Measurements from ENCODE around the gene SLC18B1. TPM values are rescaled to one million over a fixed set of nuclear protein-coding genes. Genes with fewer than 3 reads are reported as not detected.
A peak's percentile ranks its signal among the peaks of the same experiment; 100 is the strongest.

SLC18B1 gene
- total and polyA plus RNA-seq, 10 of the 15 experiments (the other 5 are each of a cell fraction or from before 2014, with no cell fraction given), result 3.5 to 11.8 (median 7.1) TPM

- Histone ChIP-seq H2AFZ (ENCODE audit: control insufficient read depth, low read depth, low read length) (peak overlapping the region; percentile 52), H3K9me3 (replicated peaks; ENCODE audit: control insufficient read depth, insufficient read depth, low read length) (no peaks in the 10 kb centered on the region), H3K27ac (ENCODE audit: control insufficient read depth, insufficient read depth) (peak overlapping the region; percentile 35), H3K36me3 (ENCODE audit: control insufficient read depth in 2 of 2, insufficient read depth in 2 of 2, low read length in 1 of 2) (no peaks in the 10 kb centered on the region), H4K20me1 (ENCODE audit: control insufficient read depth, insufficient read depth) (no peaks in the 10 kb centered on the region), H3K9ac (ENCODE audit: control insufficient read depth, insufficient read depth, low read length) (peak overlapping the region; percentile 39), H3K4me3 (peak overlapping the region; percentile 77), H3K4me2 (ENCODE audit: control insufficient read depth, insufficient read depth) (peak overlapping the region; percentile 79), H3K4me1 (ENCODE audit: control insufficient read depth, insufficient read depth, low read length) (peaks cover 27% of the 10 kb centered on the region), H3K79me2 (ENCODE audit: control insufficient read depth, insufficient read depth, low read length) (peaks cover 5% of the 10 kb centered on the region), H3K27me3 (replicated peaks in 1 of 2; ENCODE audit: control insufficient read depth in 2 of 2, insufficient read depth in 2 of 2, low read length in 1 of 2) (no peaks in the 10 kb centered on the region)
- RAD21 ChIA-PET (ENCODE audit: unreplicated experiment), result interaction anchor here (0.7 to 5.0 kb wide), 12 partner anchors 12 to 483 kb away, joined by 3 to 25 read pairs (median 3); partner anchors contain the start of genes SLC18B1 and STX7
- WGBS (ENCODE audit: insufficient coverage, insufficient replicate concordance, low lambda C conversion rate, missing lambda C conversion rate), result 3% methylated on average over 2 of the region's 2 CpGs
- DNase-seq (ENCODE audit: low read depth, low spot score) (peak; percentile 32), ATAC-seq (peak; percentile 94), FAIRE-seq (peak; percentile 68)
- BruUV-seq (replicated peaks), result no TSS peak
- in situ Hi-C loops (cut with MboI), result no loop called here
- SMC1A ChIA-PET (ENCODE audit: uncharacterized antibody, unreplicated experiment), result interaction anchor here (0.8 to 8.3 kb wide), 12 partner anchors 12 to 483 kb away, joined by 3 to 100 read pairs (median 5); partner anchors contain the start of gene SLC18B1
- intact Hi-C loops (cut with micrococcal nuclease; ENCODE audit: unreplicated experiment), result loop anchor here (5.0 kb wide), 1 partner anchor 251 kb away; the partner anchor contains the start of gene STX7
- POLR2A ChIA-PET, result interaction anchor here (2.4 kb wide), 1 partner anchor 14 kb away, joined by 10 read pairs; no protein-coding TSS in a partner anchor
- CTCF ChIA-PET, result interaction anchor here (0.7 to 8.7 kb wide), 13 partner anchors 10 to 483 kb away, joined by 3 to 141 read pairs (median 5); partner anchors contain the start of gene SLC18B1
- TF ChIP-seq POLR2AphosphoS5 (IDR thresholded peaks at IDR 0.05; ENCODE audit: low read length) (peak; percentile 40; the same call in 1 of the 2 replicates), CEBPZ (IDR thresholded peaks at IDR 0.05; ENCODE audit: low read depth, low read length) (no peak), NFYB (IDR thresholded peaks at IDR 0.05; ENCODE audit: insufficient read depth, low read depth, low read length) (no peak), RFX5 (IDR thresholded peaks at IDR 0.05; ENCODE audit: low read depth, low read length) (no peak), CEBPB (IDR thresholded peaks at IDR 0.05; ENCODE audit: borderline replicate concordance in 1 of 2, low read depth in 2 of 2, low read length in 2 of 2) (no peak), ETV6 (conservative IDR thresholded peaks at IDR 0.05 in 1 of 2, IDR thresholded peaks at IDR 0.05 in 1 of 2; ENCODE audit: borderline replicate concordance in 1 of 2, low read depth in 1 of 2) (0 out of 4 replicates have a peak, but pooled peaks of 1 of the 2 experiments have one; percentile 34), BACH1 (IDR thresholded peaks at IDR 0.05; ENCODE audit: borderline replicate concordance) (no peak), TAF1 (IDR thresholded peaks at IDR 0.05; ENCODE audit: borderline replicate concordance, low read depth, low read length) (peak; percentile 43; the same call in 1 of the 2 replicates), BCL3 (IDR thresholded peaks at IDR 0.05; ENCODE audit: borderline replicate concordance, insufficient read depth, low read depth, low read length, poor library complexity, severe bottlenecking) (no peak), BHLHE40 (IDR thresholded peaks at IDR 0.05; ENCODE audit: borderline replicate concordance in 1 of 2, low read depth in 2 of 2, low read length in 1 of 2) (no peak), NFIC (IDR thresholded peaks at IDR 0.05; ENCODE audit: low read depth, low read length) (0 out of 2 replicates have a peak, but pooled peaks have one; percentile 28), TCF12 (IDR thresholded peaks at IDR 0.05; ENCODE audit: low read depth, low read length) (peak; percentile 70; the same call in 1 of the 2 replicates), PAX5 (IDR thresholded peaks at IDR 0.05; ENCODE audit: borderline replicate concordance, low read depth, low read length) (0 out of 2 replicates have a peak, but pooled peaks have one; percentile 28), PBX3 (IDR thresholded peaks at IDR 0.05; ENCODE audit: insufficient replicate concordance, low read depth, low read length) (peak; percentile 89)
Measured at GRCh38 chr6:132763269-132763668, 35.2 kb downstream of the SLC18B1 start.

Data from GM12878 (cell line).